NT2/D1 (cell line): ENCODE results near the gene MEIS2.

Experiments
- SUZ12 ChIP-seq: IDR thresholded peaks from 2 replicates; pipeline ENCODE4 v1.6.1; 2011; ENCODE audit not compliant: insufficient read length, insufficient read depth; ENCODE audit errors: extremely low read depth
- YY1 ChIP-seq: IDR thresholded peaks from 2 replicates; pipeline ENCODE4 v1.6.1; 2011; ENCODE audit not compliant: insufficient read length, insufficient read depth
- ZNF274 ChIP-seq: IDR thresholded peaks from 2 replicates; pipeline ENCODE4 v1.6.1; 2011; ENCODE audit warnings: mild to moderate bottlenecking, low read depth, low read length

GRCh38 chr15:36863570-36863969 is 236.8 kb downstream of the MEIS2 start:
- no peak for TF ChIP-seq YY1
- no peak for TF ChIP-seq SUZ12
- TF ChIP-seq ZNF274 = no peak
